Neural progenitor cell (in vitro differentiated cells): Measurements from ENCODE around the gene GID4. TPM values are rescaled to one million over a fixed set of nuclear protein-coding genes. Genes with fewer than 3 reads are reported as not detected.

Source experiments
- DNase-seq: peaks from one replicate; pipeline ENCODE4 v3.0.0-alpha.2; 2016; ENCODE audit warnings: low spot score
- H2AFZ ChIP-seq: fragments of 200-600 bp; sonication (generic); replicated peaks from 2 replicates; pipeline ENCODE4 v1.6.1; 2016; ENCODE audit warnings: antibody characterized with exemption
- H3F3A ChIP-seq: fragments of 200-600 bp; sonication (generic); 2 replicates; pipeline ENCODE4 v1.6.1; 2016; ENCODE audit warnings: antibody characterized with exemption, low read depth
- H3K27ac ChIP-seq: fragments of 200-600 bp; sonication (generic); 2 replicates; pipeline ENCODE4 v1.5.1; 2016; ENCODE audit warnings: mild to moderate bottlenecking
- H3K27me3 ChIP-seq: fragments of 200-600 bp; sonication (generic); 2 replicates; pipeline ENCODE4 v1.6.1; 2016; ENCODE audit warnings: mild to moderate bottlenecking, moderate library complexity
- H3K36me3 ChIP-seq: fragments of 200-600 bp; sonication (generic); 2 replicates; pipeline ENCODE4 v1.5.1; 2016
- H3K4me1 ChIP-seq: fragments of 200-600 bp; sonication (generic); 2 replicates; pipeline ENCODE4 v1.6.1; 2016; ENCODE audit warnings: mixed run types
- H3K4me2 ChIP-seq: fragments of 200-600 bp; sonication (generic); 2 replicates; pipeline ENCODE4 v1.6.1; 2016
- H3K4me3 ChIP-seq: fragments of 200-600 bp; sonication (generic); 2 replicates; pipeline ENCODE4 v1.5.1; 2016
- H3K79me2 ChIP-seq: fragments of 200-600 bp; sonication (generic); 2 replicates; pipeline ENCODE4 v1.6.1; 2016; ENCODE audit warnings: low read depth
- H3K9ac ChIP-seq: fragments of 200-600 bp; sonication (generic); 2 replicates; pipeline ENCODE4 v1.6.1; 2016
- H3K9me3 ChIP-seq: fragments of 200-600 bp; sonication (generic); 2 replicates; pipeline ENCODE4 v1.5.1; 2016; ENCODE audit warnings: low read depth
- H4K20me1 ChIP-seq: fragments of 200-600 bp; sonication (generic); 2 replicates; pipeline ENCODE4 v1.6.1; 2016; ENCODE audit warnings: low read depth
- H3K27ac Mint-ChIP-seq: 3 replicates; pipeline ENCODE4 v1.8.0; 2021; ENCODE audit warnings: mixed read lengths
- H3K27me3 Mint-ChIP-seq: 2 replicates; pipeline ENCODE4 v1.8.0; 2022; ENCODE audit warnings: low read depth, mild to moderate bottlenecking, inconsistent platforms, moderate library complexity, mixed read lengths; ENCODE audit not compliant: insufficient read depth
- H3K36me3 Mint-ChIP-seq: 3 replicates; pipeline ENCODE4 v1.8.0; 2021; ENCODE audit warnings: mixed read lengths
- H3K4me1 Mint-ChIP-seq: 3 replicates; pipeline ENCODE4 v1.8.0; 2021; ENCODE audit warnings: mixed read lengths
- H3K4me3 Mint-ChIP-seq: 3 replicates; pipeline ENCODE4 v1.8.0; 2021; ENCODE audit warnings: mild to moderate bottlenecking, moderate library complexity, mixed read lengths
- H3K9me3 Mint-ChIP-seq: 3 replicates; pipeline ENCODE4 v1.8.0; 2020; ENCODE audit warnings: mixed read lengths
- CTCF ChIP-seq: fragments of 200-600 bp; sonication (generic); IDR thresholded peaks from 2 replicates; pipeline ENCODE4 v1.5.1; 2017; ENCODE audit warnings: antibody characterized with exemption, mild to moderate bottlenecking
- EZH2 ChIP-seq: fragments of 200-600 bp; sonication (generic); IDR thresholded peaks from 2 replicates; pipeline ENCODE4 v1.6.1; 2017; ENCODE audit warnings: antibody characterized with exemption, mild to moderate bottlenecking, moderate library complexity
- EZH2phosphoT487 ChIP-seq: fragments of 200-600 bp; sonication (generic); IDR thresholded peaks from 2 replicates; pipeline ENCODE4 v1.6.1; 2017; ENCODE audit warnings: antibody characterized with exemption
- total RNA-seq: library from RNA; depleted of rRNA; stranded (reverse); fragments of >200 nt; gene quantifications from 2 replicates; pipeline ENCODE4 v1.2.3, GENCODE V29; 2015; ENCODE audit warnings: low replicate concordance

Gene GID4
- total RNA-seq, 1 donor from 2014 or later: 10.6 TPM

GRCh38 chr17:18037486-18037885 lies 1.7 kb upstream of the GID4 start:
- peak overlapping the region; percentile 97 for H3K4me3 Mint-ChIP-seq
- TF ChIP-seq CTCF (no peak), EZH2 (no peak), EZH2phosphoT487 (no peak)
- Histone ChIP-seq H3K79me2 (peaks cover 36% of the 10 kb centered on the region), H3K27ac (no peak overlapping the region), H3K36me3 (no peaks in the 10 kb centered on the region), H3K4me2 (no peak overlapping the region), H3K4me1 (peaks cover 7% of the 10 kb centered on the region), H3K9me3 (no peaks in the 10 kb centered on the region), H3K9ac (no peak overlapping the region), H3K27me3 (no peaks in the 10 kb centered on the region), H4K20me1 (peaks cover 25% of the 10 kb centered on the region), H2AFZ (no peak overlapping the region), H3K4me3 (no peak overlapping the region), H3F3A (peaks cover 6% of the 10 kb centered on the region)
- H3K27me3 Mint-ChIP-seq: peaks cover 5% of the 10 kb centered on the region
- peaks cover 41% of the 10 kb centered on the region for H3K4me1 Mint-ChIP-seq
- no peaks in the 10 kb centered on the region for H3K36me3 Mint-ChIP-seq
- no peak for DNase-seq
- H3K27ac Mint-ChIP-seq: no peak overlapping the region
- no peaks in the 10 kb centered on the region for H3K9me3 Mint-ChIP-seq

GRCh38 chr17:18038149-18038850 lies 908 bp upstream of the GID4 start:
- H3K4me1 ChIP-seq: peaks cover 7% of the 10 kb centered on the region
- no peaks in the 10 kb centered on the region for H3K36me3 Mint-ChIP-seq
- peak overlapping the region; percentile 94 for H2AFZ ChIP-seq
- H3K79me2 ChIP-seq: peaks cover 38% of the 10 kb centered on the region
- H3K4me1 Mint-ChIP-seq: peaks cover 40% of the 10 kb centered on the region
- peak overlapping the region; percentile 97 for H3K4me3 Mint-ChIP-seq
- H3K27ac Mint-ChIP-seq: no peak overlapping the region
- no peaks in the 10 kb centered on the region for H3K36me3 ChIP-seq
- TF ChIP-seq CTCF: no peak
- TF ChIP-seq EZH2phosphoT487: no peak
- TF ChIP-seq EZH2: no peak
- H3K27me3 Mint-ChIP-seq: peaks cover 5% of the 10 kb centered on the region
- no peaks in the 10 kb centered on the region for H3K27me3 ChIP-seq
- peak overlapping the region; percentile 49 for H3K9ac ChIP-seq
- peak overlapping the region; percentile 90 for H3K4me2 ChIP-seq
- no peaks in the 10 kb centered on the region for H3K9me3 Mint-ChIP-seq
- H3F3A ChIP-seq: peaks cover 6% of the 10 kb centered on the region
- peak overlapping the region; percentile 81 for H3K4me3 ChIP-seq
- no peak for DNase-seq
- H4K20me1 ChIP-seq: peaks cover 29% of the 10 kb centered on the region
- H3K27ac ChIP-seq: no peak overlapping the region
- H3K9me3 ChIP-seq: no peaks in the 10 kb centered on the region

GRCh38 chr17:18039535-18040260 lies 490 bp downstream of the GID4 start:
- no peak overlapping the region for H3K27ac ChIP-seq
- no peak overlapping the region for H3K27ac Mint-ChIP-seq
- H3K4me3 ChIP-seq: peak overlapping the region; percentile 81
- H3K4me1 ChIP-seq: peaks cover 7% of the 10 kb centered on the region
- H3K79me2 ChIP-seq: peaks cover 38% of the 10 kb centered on the region
- H3K4me1 Mint-ChIP-seq: peaks cover 40% of the 10 kb centered on the region
- H3K27me3 Mint-ChIP-seq: peaks cover 5% of the 10 kb centered on the region
- H3K36me3 ChIP-seq: no peaks in the 10 kb centered on the region
- H3K36me3 Mint-ChIP-seq: peaks cover under 1% of the 10 kb centered on the region
- H3K4me3 Mint-ChIP-seq: peak overlapping the region; percentile 97
- H2AFZ ChIP-seq: peak overlapping the region; percentile 90
- TF ChIP-seq EZH2: no peak
- TF ChIP-seq CTCF: no peak
- peak; percentile 30 for TF ChIP-seq EZH2phosphoT487
- H3K9me3 ChIP-seq: no peaks in the 10 kb centered on the region
- H3K9me3 Mint-ChIP-seq: no peaks in the 10 kb centered on the region
- peak overlapping the region; percentile 98 for H3K4me2 ChIP-seq
- peaks cover 6% of the 10 kb centered on the region for H3F3A ChIP-seq
- no peaks in the 10 kb centered on the region for H3K27me3 ChIP-seq
- peaks cover 33% of the 10 kb centered on the region for H4K20me1 ChIP-seq
- DNase-seq: peak; percentile 78
- peak overlapping the region; percentile 73 for H3K9ac ChIP-seq
